GM18867 (cell line): ENCODE data around the gene PMAIP1.
A peak's percentile ranks its signal among the peaks of the same experiment; 100 is the strongest.

Experiments
- ATAC-seq: cut with Tn5 transposase; IDR thresholded peaks from one replicate; pipeline ENCODE4 v1.9.1; 2021; ENCODE audit warnings: mild to moderate bottlenecking, moderate library complexity; ENCODE audit not compliant: unreplicated experiment

The PMAIP1 gene

DNA sequence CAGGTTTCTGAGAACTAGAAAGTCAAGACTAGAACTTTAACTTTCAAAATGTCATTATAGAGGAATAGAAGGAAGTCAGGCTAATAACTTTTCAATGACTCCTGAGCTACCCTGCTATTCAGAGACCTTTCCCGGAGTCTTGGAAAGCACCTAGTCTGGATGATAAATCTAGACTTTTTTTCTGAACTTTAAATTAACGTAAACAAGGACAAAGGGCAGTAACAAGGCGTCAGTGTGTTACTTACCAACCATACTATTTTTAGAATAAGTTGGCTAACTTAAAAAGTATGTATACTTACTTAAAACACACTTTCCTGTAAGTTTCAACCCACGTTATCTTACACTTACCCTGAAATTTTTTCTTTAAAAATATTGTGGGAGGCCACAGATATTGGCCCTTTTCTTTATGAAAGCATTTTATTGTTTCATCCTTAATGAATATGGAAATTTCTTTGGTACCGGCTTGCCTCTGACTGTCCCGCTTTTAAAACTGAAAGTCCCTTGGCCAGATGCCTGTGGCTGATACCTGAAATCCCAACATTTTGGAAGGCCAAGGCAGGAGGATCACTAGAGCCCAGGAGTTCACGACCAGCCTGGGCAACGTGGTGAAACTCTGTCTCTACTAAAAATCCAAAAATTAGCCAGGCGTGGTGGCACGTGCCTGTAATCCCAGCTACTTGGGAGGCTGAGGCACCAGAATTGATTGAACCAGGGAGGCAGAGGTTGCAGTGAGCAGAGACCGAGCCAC is 9.7 kb downstream of the PMAIP1 start:
- no peak for ATAC-seq

DNA sequence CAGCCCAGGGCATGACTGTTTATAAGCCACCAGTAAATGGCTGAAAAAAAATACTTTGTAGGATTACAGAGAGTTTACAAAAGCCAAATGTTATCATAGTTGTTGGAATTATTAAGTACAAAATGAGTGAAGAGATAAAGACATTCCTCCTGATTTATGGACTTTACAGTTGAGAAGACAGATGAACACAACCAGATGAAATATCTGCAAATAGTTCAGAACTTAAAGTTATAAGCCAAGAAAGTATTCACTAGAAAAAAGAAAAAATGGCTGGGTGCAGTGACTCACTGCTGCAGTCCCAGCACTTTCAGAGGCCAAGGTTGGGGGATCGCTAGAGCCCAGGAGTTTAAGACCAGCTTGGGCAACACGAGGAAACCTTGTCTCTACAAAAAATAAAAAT is 11.2 kb downstream of the PMAIP1 start:
- no peak for ATAC-seq

DNA sequence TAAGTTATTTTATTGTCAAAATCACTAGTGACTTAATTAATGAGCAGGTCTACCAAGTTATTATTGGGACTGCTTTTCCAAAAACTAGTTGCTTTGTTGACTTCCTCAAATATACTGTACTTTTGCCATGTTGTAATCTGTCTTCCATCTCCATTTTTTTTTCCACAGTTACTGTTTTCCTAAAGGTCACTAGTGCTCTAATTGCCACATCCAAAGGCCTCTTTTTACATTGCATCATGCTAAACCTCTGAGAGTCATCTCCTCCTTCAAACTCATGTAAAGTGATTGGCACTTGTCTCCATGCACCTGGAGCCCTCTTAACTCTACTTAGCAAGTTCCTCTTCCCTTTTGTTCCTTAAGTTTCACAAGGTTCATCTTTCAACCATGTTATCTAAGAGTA is 11.8 kb downstream of the PMAIP1 start:
- no peak for ATAC-seq

DNA sequence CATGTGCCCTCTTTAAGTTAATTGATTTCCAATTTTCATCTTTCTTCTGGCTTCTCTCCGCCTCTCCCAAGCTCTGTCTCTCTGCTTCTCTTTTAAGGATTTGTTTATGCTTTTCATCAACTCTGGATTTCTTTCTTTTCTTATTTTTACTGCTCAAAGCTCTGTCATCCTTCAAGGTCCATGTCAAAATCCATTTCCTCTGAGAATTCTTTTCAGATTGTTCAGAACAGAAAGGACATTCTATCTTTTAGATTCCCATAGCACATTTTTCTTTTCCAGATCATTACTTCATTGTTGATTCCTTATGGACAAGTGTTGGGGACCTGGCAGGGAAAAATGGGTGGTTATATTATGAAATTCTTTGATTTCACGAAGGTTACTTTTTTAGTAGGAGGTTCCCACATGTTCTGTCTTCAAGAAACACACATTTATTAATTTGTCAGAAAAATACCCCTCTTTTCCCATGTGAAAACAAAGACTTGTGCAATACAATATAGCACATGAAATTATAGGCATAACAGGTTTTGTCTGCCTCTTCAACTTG is 12.3 kb downstream of the PMAIP1 start:
- no peak for ATAC-seq

DNA sequence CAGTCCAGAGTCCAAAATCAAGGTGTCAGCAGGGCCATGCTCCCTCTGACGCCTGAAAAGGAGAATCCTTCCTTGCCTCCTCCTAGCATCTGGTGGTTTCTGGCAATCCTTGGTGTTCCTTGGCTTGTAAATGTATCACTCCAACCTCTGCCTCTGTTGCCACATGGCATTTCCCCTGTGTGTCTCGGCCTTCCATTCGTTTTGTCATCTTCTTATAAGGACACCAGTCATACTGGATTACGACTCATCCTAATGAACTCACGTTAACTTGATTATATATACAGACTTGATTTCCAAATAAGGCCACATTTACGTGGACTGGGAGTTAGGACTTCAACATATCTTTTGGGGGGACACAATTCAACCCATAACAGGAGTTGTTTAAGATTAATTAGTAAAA is 15.8 kb downstream of the PMAIP1 start:
- no peak for ATAC-seq

DNA sequence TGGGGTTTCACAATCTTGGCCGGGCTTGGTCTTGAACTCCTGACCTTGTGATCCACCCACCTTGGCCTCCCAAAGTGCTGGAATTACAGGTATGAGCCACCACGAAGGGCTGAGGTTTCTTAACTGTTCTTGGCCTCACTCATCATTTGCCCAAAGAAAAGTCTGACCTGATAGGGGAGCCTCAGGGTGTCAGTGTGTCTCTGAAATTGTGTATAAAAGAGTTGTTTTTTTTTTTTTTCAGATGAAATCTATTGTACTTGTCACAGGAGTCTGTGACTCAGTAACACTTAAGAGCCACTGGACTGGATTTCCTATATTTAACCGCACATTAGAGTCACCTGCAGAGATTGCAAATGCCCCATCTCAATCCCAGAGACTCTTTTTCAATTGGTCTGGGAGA is 16.9 kb downstream of the PMAIP1 start:
- no peak for ATAC-seq

DNA sequence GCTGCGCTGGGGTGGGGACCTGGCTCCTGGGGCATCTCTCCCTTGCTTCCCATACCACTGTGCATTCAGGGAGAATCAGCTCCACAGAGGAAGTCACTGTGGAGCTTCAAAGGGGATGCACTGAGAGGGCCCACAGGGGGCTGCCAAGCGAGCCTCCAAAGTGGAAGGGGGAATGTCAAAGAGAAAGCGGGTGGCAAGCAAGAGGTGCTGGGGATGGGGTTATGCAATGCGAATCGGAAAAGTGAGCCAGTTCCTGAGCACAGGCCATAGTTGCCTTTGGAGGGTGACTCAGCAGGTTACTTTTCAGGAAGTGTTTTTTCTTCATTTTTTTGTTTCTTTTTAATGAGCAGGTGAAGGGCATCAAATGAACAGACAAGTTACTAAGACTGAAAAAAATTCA is 17.6 kb downstream of the PMAIP1 start:
- no peak for ATAC-seq

DNA sequence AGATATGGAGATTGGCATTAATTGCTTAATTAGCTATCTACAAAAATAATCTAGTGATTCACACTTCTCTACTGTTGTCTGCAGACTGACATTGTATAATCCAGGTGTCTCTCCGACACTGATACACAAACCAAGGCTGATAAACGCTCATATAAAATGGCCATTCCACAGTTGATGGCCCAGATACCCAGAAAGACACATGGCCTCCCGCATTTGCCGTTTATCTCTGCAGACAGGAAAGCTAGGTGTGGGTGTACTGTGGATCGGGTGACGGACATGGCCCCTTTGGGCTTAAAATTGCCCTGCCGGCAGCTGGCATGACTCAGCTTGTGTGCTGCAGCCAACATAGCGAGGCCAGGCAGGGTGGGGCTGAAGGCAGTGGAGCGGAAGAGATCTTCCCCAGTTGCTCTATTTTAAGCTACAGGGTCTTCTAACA is 18.5 kb downstream of the PMAIP1 start:
- peak; percentile 49 for ATAC-seq

DNA sequence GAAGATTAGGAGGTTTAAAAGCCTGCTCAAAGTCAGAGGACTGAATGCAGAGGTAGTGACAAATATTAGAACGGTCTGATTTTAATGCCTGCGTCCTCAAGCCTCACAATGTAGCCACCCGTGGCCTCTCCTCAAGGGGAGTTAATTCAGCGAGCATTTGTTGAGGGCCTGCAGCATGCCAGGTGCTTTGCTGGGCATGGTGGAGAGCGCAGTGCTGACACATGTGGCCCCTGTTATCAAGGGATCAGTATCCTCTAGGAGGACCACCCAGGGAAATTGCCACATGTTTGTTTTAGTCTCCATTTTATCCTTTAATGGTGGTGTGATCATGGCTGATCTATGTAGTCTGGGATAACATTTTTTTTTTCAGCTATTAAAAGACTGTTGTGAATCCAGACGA is 19.2 kb downstream of the PMAIP1 start:
- ATAC-seq: no peak

DNA sequence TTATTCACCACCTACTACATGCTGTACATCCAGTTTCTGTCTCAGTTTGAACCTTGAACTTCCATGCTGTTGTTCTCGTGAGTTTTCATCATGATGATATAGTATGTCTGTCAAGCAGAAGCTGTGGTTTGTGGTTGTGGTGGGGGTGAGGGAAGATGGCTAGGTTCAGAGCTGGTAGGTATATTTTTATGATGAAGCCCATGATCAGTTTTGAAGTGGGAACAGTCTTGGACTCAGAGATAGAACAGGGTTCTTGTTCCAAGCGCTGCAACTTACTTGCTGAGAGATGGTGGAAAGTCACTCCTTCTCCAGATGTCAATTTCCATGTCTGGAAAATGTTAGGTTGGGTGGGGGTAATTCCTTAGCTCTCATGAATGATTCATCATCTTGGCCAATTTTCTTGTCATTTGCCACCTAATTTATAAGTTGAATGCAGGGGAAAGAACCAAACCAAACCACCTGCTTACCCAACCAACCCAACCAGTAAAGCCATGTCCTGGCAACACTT is 21.6 kb downstream of the PMAIP1 start:
- peak; percentile 48 for ATAC-seq

DNA sequence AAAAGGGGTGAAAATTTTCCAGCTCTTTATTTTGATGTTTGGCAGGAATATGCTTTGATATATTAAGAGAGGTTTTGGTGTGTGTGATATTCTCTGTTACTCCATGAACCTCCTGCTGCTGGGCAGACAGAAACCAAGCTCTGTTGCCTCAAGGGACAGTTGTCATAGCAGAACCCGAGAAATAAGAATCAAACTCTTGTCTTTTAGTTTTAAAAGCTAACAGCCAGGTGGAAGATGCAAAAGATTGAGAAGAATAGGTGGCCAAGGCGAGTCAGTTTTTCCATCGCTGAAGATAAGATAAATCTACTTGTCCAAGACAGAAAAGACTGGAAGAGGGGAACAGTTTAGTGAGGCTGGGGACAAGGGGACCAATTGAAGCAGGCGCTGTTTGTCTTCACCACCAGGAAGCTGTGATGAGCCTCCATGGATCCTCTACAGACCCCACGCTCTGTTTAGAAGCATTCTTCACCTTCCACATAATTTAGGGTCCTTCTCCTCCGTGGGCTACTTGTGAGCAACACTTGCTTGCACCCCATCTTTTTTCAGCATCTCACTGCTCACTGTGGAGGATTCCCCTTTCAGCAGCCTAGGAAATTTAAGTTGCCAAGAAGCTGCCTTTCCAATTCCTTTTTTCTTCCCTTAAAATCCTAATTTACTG is 23.9 kb downstream of the PMAIP1 start:
- ATAC-seq: peak; percentile 34

DNA sequence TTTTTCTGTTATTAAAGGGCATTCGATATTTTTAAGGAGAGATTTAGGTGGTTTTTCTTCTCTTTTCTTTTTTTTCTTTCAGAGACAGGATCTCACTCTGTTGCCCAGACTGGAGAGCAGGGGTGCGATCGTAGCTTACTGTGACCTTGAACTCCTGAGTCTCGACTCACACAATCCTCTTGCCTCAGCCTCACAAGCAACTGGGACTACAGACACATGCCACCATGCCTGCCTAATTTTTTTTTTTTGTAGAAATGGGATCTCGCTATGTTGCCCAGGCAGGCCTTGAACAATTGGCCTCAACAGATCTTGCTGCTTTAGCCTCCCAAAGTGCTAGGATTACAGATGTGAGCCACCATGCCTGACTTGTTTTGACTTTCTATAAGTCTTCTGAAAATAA is 26.3 kb downstream of the PMAIP1 start:
- no peak for ATAC-seq

DNA sequence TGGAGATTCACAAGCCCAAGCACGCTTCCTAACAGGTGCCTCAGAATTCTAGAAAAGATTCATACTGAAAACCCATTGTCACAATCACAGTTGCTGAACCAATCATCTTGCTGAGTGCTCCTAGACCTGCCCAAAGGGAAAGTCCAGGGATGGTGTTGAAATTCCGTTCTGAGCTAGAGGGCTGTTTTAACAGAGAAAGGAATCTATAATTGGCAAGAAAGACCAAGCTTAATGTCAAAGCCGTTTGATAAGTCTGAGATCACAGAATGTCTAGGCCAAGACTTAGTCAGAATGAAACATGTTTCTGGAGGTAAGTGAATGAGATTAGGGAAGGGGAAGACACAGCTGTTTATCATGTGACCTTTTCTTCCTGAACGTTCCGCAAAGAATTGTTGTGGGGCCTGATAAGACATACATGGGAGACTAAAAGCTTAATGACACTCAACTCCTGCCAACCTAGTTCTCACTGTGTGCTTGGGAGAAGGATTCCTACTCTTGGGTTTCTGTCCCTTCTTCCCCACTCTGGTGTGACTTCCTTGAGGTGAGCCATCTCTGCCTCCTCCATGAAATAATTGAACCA is 27.5 kb downstream of the PMAIP1 start:
- ATAC-seq: peak; percentile 78

DNA sequence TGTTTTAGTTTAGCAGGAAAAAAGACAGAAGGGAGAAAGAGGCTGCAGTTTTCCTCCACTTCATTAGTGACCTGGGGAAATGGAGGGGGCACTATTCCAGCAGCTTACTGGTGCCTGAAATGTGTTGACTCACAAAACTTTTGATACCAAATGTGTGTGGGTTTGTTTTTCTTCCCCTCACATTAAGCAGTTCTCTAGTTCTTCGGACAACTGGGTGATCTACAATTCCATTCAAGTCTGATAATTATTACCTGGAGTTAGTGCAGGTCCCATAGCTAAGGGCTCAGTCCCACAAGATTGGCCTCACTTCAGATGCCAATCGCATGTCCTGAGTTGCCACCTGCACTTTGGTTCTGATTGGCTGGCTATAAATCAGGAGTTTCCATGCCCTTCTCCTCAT is 28.4 kb downstream of the PMAIP1 start:
- ATAC-seq: no peak

DNA sequence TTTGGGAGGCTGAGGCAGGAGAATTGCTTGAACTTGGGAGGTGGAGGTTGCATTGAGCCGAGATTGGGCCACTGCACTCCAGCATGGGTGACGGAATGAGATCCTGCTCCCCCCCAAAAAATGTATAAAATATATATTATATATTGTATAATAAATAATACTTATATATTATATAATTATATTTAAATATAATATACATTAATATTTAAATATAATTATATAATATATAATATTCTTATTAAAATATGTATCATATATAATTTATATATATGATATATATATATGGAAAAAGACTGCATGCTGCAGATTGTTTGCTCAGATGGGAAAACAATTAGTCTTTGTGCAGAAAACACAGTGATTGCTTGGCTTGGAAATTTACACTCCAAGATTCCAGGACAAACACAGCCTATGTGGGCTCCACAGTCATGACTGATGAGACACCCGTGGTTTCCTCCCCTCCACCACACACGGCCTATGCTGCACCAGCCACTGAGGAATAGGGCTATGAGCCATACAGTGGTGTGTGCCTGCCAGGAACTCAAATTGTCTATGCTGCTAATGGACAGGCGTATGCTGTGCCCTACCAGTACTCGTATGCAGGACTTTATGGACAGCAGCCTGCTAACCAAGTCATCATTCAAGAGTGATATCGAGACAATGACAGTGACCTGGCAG is 30.0 kb downstream of the PMAIP1 start:
- ATAC-seq: no peak

DNA sequence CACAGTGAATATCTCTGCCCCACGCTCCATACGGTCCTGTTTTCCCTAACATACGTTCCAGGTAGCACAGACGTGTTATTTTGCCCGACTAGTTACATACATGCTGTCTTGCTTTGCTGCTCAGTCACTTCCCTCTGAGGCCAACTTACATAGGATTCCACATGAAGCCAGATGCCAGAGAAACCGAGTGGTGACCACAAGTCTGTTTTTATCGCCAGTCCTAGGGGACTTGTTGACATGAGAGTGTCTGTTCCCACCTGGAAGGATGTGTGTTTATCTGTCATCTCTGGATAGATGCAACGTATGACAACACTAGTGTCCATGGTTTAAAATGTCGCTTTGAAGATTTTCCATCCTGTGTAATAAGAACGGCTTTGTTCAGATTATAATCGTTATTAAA is 32.6 kb downstream of the PMAIP1 start:
- ATAC-seq: no peak

DNA sequence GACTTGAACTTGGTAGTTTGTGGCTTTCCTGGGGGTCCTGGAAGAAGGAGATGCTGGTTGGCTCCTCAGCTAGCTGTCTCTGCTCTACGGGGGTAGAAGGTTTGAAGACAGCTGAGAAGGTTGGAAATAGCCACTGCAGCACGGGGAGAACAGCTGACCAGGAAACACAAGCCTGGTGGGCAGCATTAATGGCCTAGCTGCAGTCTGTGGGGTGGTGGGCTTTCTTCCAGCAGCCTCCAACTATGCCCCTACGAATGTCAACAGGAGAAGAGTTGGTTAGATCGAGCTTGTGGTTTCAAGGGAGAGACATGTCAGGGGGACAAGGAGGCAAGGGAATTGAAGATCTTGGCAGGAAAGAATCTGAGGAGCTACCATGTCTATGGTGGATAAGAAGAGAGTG is 38.9 kb downstream of the PMAIP1 start:
- ATAC-seq: no peak

DNA sequence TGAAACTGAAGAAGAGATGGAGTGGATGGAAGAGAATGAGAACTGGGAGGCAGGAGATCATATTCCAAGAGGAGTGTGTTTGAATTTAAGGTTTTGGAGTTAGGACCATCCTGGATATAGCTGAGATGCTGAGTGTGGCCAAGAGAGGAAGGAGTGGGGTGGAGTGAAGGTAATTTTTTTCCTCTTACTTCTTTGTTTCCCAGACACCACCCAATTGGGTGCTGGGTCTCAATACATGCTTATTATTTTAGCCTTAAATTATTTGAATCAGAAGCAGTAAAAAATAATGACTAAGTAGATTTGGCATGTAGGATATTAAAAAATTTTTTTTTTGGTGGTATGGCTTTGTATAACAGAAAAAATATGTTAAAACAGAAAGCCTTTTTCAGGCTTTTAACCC is 39.3 kb downstream of the PMAIP1 start:
- ATAC-seq: no peak

DNA sequence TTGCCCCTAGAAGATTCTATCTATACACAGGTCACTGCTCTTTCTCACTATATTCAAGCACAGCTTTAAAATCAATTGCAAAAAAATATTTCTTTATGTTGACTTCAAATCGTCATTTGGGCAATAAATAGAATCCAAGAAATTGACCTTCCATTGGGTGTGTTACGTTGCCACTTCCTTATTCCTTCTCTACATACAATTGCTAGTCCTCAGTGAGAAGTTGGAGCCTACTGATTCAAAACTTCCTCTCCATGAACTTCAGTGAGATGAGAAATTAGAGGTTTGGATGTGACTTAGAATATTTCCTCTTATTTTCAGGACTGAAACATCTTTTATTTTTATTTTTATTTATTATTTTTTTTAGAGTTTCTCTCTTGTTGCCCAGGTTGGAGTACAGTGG is 40.3 kb downstream of the PMAIP1 start:
- no peak for ATAC-seq

DNA sequence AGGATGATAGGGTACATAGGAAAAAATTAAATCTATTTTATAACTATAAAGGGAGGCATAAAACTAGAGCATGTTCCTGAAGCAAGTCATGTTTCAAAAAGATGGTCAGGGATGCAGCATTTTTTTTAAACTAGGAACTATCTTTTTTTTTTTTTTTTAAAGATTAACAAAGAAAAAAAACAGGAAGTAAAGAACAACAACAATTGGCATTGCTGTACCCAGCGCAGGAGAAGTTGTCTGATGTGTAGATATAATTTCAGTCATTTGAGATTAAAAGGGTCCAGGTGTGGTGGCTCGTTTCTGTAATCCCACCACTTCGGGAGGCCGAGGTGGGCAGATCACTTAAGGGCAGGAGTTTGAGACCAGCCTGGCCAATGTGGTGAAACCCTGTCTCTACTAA is 41.5 kb downstream of the PMAIP1 start:
- ATAC-seq: no peak

DNA sequence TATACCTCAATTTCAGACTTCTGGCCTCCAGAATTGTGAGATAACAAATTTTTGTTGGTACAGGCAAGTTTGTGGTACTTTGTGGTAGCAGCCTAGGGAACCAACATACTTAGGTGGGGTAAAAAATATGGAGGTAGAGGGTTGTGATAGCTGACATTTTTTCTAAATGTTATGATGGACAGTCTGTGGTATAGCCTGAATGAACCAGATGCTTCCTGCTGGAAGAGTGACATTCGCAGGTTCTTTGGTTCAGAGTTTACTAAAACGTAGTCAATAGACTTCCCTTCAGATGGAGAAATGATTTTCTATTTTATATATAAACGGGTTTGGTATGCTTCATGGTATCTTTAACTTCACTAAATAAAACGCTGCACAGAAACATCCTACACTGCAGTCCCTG is 42.8 kb downstream of the PMAIP1 start:
- ATAC-seq: no peak
